ENCODE results near the gene SMO.

- TF ChIP-seq CTCF (conservative IDR thresholded peaks at IDR 0.05; ENCODE audit: low read depth, low read length) (no peak), EZH2 (IDR thresholded peaks at IDR 0.05; ENCODE audit: borderline replicate concordance, low read depth, low read length, poor library complexity, severe bottlenecking) (no peak)
Measured at GRCh38 chr7:129149511-129149910, 38.9 kb upstream of the SMO start.

All from A673 (cell line).